HepG2 (cell line): ENCODE data around the gene INTS14. TPM values are rescaled to one million over a fixed set of nuclear protein-coding genes. Genes with fewer than 3 reads are reported as not detected.

Experiments used
- CTCF ChIP-seq: sonication (generic); formaldehyde crosslinking; IDR thresholded peaks from 2 replicates; pipeline ENCODE4 v1.5.0; 2020; ENCODE audit warnings: mild to moderate bottlenecking, missing genetic modification reagents, moderate library complexity
- ELF4 ChIP-seq: sonication (generic); formaldehyde crosslinking; IDR thresholded peaks from 2 replicates; pipeline ENCODE4 v1.5.0; 2020; ENCODE audit warnings: missing genetic modification reagents, mild to moderate bottlenecking, moderate library complexity, borderline replicate concordance
- ETV5 ChIP-seq: IDR thresholded peaks from 2 replicates; pipeline ENCODE4 v1.6.1; 2018; ENCODE audit warnings: missing biosample characterization, missing genetic modification reagents, inconsistent platforms, borderline replicate concordance
- HOXD1 ChIP-seq: sonication (generic); formaldehyde crosslinking; IDR thresholded peaks from 2 replicates; pipeline ENCODE4 v1.5.0; 2020; ENCODE audit warnings: missing genetic modification reagents
- MIER3 ChIP-seq: IDR thresholded peaks from 2 replicates; pipeline ENCODE4 v1.6.1; 2016; ENCODE audit warnings: missing compliant biosample characterization, borderline replicate concordance
- MZF1 ChIP-seq: sonication (generic); formaldehyde crosslinking; IDR thresholded peaks from 2 replicates; pipeline ENCODE4 v1.8.1; 2023; ENCODE audit warnings: mild to moderate bottlenecking, missing genetic modification reagents, borderline replicate concordance
- PAWR ChIP-seq: sonication (generic); formaldehyde crosslinking; IDR thresholded peaks from 2 replicates; pipeline ENCODE4 v1.4.0; 2020; ENCODE audit warnings: missing genetic modification reagents, mild to moderate bottlenecking, borderline replicate concordance
- RBM39 ChIP-seq: fragments of 200-400 bp; formaldehyde crosslinking; IDR thresholded peaks from one replicate; pipeline ENCODE4 v1.6.1; 2018; ENCODE audit warnings: antibody characterized with exemption, mild to moderate bottlenecking, low read depth, low read length; ENCODE audit not compliant: poor library complexity, severe bottlenecking
- SNAPC2 ChIP-seq: sonication (generic); formaldehyde crosslinking; IDR thresholded peaks from 2 replicates; pipeline ENCODE4 v1.8.1; 2022; ENCODE audit warnings: mild to moderate bottlenecking, missing genetic modification reagents
- STAT6 ChIP-seq: sonication (generic); formaldehyde crosslinking; IDR thresholded peaks from 2 replicates; pipeline ENCODE4 v1.4.0; 2020; ENCODE audit warnings: missing genetic modification reagents, mild to moderate bottlenecking, borderline replicate concordance
- TFDP2 ChIP-seq: sonication (generic); formaldehyde crosslinking; IDR thresholded peaks from 2 replicates; pipeline ENCODE4 v1.4.0; 2020; ENCODE audit warnings: missing genetic modification reagents
- TRAFD1 ChIP-seq: sonication (generic); formaldehyde crosslinking; IDR thresholded peaks from 2 replicates; pipeline ENCODE4 v1.5.1; 2020; ENCODE audit warnings: missing genetic modification reagents, mild to moderate bottlenecking, borderline replicate concordance
- ZBTB2 ChIP-seq: sonication (generic); formaldehyde crosslinking; IDR thresholded peaks from 2 replicates; pipeline ENCODE4 v1.8.0; 2022; ENCODE audit warnings: low read depth, missing genetic modification reagents
- ZNF296 ChIP-seq: sonication (generic); formaldehyde crosslinking; conservative IDR thresholded peaks from 2 replicates; pipeline ENCODE4 v1.5.0; 2020; ENCODE audit warnings: mild to moderate bottlenecking, missing genetic modification reagents
- ZNF34 ChIP-seq: sonication (generic); formaldehyde crosslinking; IDR thresholded peaks from 2 replicates; pipeline ENCODE4 v1.4.0; 2020; ENCODE audit warnings: mild to moderate bottlenecking, missing genetic modification reagents, borderline replicate concordance
- ZNF644 ChIP-seq: IDR thresholded peaks from 2 replicates; pipeline ENCODE4 v1.6.1; 2016; ENCODE audit warnings: low read depth
- ZNF670 ChIP-seq: sonication (generic); formaldehyde crosslinking; IDR thresholded peaks from 2 replicates; pipeline ENCODE4 v1.8.0; 2022; ENCODE audit warnings: mild to moderate bottlenecking, missing genetic modification reagents, borderline replicate concordance
- polyA plus RNA-seq, 8 experiments: library from polyadenylated mRNA; depleted of rRNA in 3 of 8; stranded (reverse) in 7 of 8; unstranded in 1 of 8; fragments of >200 nt; fragmentation: Illumina TruSeq in 4 of 8; extraction: Trizol in 4 of 8; gene quantifications; 2 replicates each; pipeline versions ENCODE4 v1.2.1 to v1.2.3, GENCODE V29; 2011 to 2016; ENCODE audit warnings: low read depth in 4 of 8, missing spikeins in 1 of 8, mixed read lengths in 1 of 8; ENCODE audit not compliant: insufficient read depth in 1 of 8
- total RNA-seq, 5 experiments: library from RNA; depleted of rRNA; stranded (reverse); fragments of >200 nt; fragmentation: Illumina TruSeq; extraction: Trizol; gene quantifications; 2 replicates each; pipeline ENCODE4 v1.2.3, GENCODE V29; 2016; ENCODE audit warnings: low read depth in 1 of 5

INTS14 gene
- total and polyA plus RNA-seq, 2 of the 13 experiments (the other 11 are each of a cell fraction or from before 2014, with no cell fraction given): 41.4 to 52.0 TPM

GRCh38 chr15:65611888-65612615 is 1.1 kb upstream of the INTS14 start (continued):
- TF ChIP-seq RBM39 (no peak), ZBTB2 (CRISPR knock-in tag) (no peak), ETV5 (CRISPR knock-in tag) (no peak), SNAPC2 (CRISPR knock-in tag) (0 out of 2 replicates have a peak, but pooled peaks have one; percentile 18), TRAFD1 (no peak), TFDP2 (CRISPR knock-in tag) (peak; percentile 20; the same call in 1 of the 2 replicates), HOXD1 (0 out of 2 replicates have a peak, but pooled peaks have one; percentile 12), ZNF296 (CRISPR knock-in tag) (0 out of 2 replicates have a peak, but pooled peaks have one; percentile 50), ZNF34 (no peak), CTCF (peak; percentile 37; the same call in 1 of the 2 replicates), ZNF670 (CRISPR knock-in tag) (0 out of 2 replicates have a peak, but pooled peaks have one; percentile 31), STAT6 (CRISPR knock-in tag) (no peak), ZNF644 (CRISPR knock-in tag) (0 out of 2 replicates have a peak, but pooled peaks have one; percentile 18), ELF4 (0 out of 2 replicates have a peak, but pooled peaks have one; percentile 15), PAWR (CRISPR knock-in tag) (no peak), MZF1 (CRISPR knock-in tag) (no peak), MIER3 (CRISPR knock-in tag) (no peak)
